Measurements from ENCODE around the gene DNAJC17.

Gene DNAJC17

DNA sequence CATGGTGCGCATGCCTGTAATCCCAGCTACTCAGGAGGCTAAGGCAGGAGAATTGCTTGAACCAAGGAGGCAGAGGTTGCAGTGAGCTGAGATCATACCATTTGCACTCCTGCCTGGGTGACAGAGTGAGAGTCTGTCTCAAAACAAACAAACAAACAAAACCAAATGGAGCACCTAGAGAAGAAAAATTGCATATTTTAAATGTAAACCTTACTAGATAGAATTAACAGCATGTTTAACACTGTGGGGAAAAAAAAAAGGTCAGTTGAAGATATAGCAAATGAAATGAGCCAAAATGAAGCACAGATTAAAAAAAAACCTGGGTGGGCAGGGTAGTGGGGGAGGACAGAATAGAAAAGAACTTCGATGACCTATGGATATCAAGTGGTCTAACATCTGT is 13.9 kb upstream of the DNAJC17 start:
- Histone ChIP-seq H3K4me1 (peaks cover 7% of the 10 kb centered on the region), H3K4me3 (ENCODE audit: low read depth, low read length) (no peak overlapping the region), H3K27ac (no peak overlapping the region), H3K9me3 (ENCODE audit: control insufficient read depth, low read length) (no peaks in the 10 kb centered on the region), H3K27me3 (ENCODE audit: control insufficient read depth, insufficient read depth, low read length) (no peaks in the 10 kb centered on the region), H3K79me2 (no peaks in the 10 kb centered on the region), H3K36me3 (ENCODE audit: control insufficient read depth, insufficient read depth, low read length) (no peaks in the 10 kb centered on the region), H2AFZ (no peak overlapping the region), H3K4me2 (ENCODE audit: low read length) (no peak overlapping the region), H3K9ac (no peak overlapping the region)
- TF ChIP-seq, protein P1, sequence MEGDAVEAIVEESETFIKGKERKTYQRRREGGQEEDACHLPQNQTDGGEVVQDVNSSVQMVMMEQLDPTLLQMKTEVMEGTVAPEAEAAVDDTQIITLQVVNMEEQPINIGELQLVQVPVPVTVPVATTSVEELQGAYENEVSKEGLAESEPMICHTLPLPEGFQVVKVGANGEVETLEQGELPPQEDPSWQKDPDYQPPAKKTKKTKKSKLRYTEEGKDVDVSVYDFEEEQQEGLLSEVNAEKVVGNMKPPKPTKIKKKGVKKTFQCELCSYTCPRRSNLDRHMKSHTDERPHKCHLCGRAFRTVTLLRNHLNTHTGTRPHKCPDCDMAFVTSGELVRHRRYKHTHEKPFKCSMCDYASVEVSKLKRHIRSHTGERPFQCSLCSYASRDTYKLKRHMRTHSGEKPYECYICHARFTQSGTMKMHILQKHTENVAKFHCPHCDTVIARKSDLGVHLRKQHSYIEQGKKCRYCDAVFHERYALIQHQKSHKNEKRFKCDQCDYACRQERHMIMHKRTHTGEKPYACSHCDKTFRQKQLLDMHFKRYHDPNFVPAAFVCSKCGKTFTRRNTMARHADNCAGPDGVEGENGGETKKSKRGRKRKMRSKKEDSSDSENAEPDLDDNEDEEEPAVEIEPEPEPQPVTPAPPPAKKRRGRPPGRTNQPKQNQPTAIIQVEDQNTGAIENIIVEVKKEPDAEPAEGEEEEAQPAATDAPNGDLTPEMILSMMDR (IDR thresholded peaks at IDR 0.05): no peak

DNA sequence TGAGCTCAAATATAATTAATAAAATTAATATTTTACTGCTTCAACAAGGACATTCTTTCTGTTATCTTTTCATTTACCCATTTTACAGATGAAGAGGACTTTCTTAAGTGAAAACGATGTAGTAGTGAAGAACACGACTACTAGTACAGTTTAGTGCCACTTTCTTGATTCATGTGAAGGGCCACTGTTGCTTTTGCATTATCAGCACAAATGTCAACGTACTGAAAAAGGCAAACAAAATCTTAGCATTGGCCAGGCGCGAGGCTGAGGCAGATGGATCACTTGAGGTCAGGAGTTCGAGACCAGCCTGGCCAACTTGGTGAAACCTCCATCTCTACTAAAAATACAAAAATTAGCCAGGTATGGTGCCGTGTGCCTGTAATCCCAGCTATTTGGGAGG is 11.8 kb upstream of the DNAJC17 start:
- H2AFZ ChIP-seq: no peak overlapping the region
- no peak overlapping the region for H3K4me3 ChIP-seq (ENCODE audit: low read depth, low read length)
- H3K9ac ChIP-seq: no peak overlapping the region
- TF ChIP-seq, protein P1 (IDR thresholded peaks at IDR 0.05): no peak
- H3K27me3 ChIP-seq (ENCODE audit: control insufficient read depth, insufficient read depth, low read length): no peaks in the 10 kb centered on the region
- no peaks in the 10 kb centered on the region for H3K36me3 ChIP-seq (ENCODE audit: control insufficient read depth, insufficient read depth, low read length)
- no peak overlapping the region for H3K4me2 ChIP-seq (ENCODE audit: low read length)
- H3K4me1 ChIP-seq: peaks cover 11% of the 10 kb centered on the region
- H3K27ac ChIP-seq: no peak overlapping the region
- no peaks in the 10 kb centered on the region for H3K79me2 ChIP-seq
- no peaks in the 10 kb centered on the region for H3K9me3 ChIP-seq (ENCODE audit: control insufficient read depth, low read length)

DNA sequence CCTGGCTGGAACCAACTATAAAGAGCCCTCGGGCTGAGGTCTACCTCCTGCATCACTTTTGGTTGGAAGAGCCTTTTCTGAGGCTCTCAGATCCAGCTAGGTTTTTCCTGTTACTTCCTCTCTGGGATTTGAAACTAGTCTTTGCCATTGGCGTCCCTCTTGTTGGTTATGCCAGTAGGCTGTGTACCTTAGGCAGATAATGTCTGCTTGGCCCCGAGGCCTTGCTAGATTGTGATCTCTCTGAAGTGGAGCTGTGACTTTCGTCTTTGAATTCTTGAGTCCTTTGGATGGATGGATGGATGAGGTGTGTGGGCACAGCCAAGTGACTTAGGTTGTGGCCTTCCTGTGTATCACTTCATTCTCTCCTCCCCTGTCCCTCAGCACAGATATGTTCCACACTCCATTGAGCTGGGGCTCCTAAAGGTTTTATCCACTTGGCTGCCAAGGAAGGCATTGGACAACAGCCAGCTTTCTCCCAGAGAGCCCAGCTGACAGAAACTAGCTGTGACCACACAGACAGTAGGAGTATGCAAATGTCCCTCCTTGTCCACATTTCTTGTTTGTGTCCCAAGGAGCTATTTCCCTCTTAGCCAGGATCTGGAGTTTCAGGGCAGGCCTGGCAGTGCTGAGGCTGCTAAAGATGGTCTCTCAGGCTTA is 7.9 kb upstream of the DNAJC17 start:
- no peak overlapping the region for H3K9ac ChIP-seq
- H3K27ac ChIP-seq: peak overlapping the region; percentile 57
- peak overlapping the region; percentile 34 for H2AFZ ChIP-seq
- H3K4me2 ChIP-seq (ENCODE audit: low read length): no peak overlapping the region
- no peaks in the 10 kb centered on the region for H3K79me2 ChIP-seq
- no peaks in the 10 kb centered on the region for H3K27me3 ChIP-seq (ENCODE audit: control insufficient read depth, insufficient read depth, low read length)
- H3K4me3 ChIP-seq (ENCODE audit: low read depth, low read length): no peak overlapping the region
- TF ChIP-seq, protein P1 (IDR thresholded peaks at IDR 0.05): no peak
- no peaks in the 10 kb centered on the region for H3K36me3 ChIP-seq (ENCODE audit: control insufficient read depth, insufficient read depth, low read length)
- peaks cover 11% of the 10 kb centered on the region for H3K4me1 ChIP-seq
- no peaks in the 10 kb centered on the region for H3K9me3 ChIP-seq (ENCODE audit: control insufficient read depth, low read length)

DNA sequence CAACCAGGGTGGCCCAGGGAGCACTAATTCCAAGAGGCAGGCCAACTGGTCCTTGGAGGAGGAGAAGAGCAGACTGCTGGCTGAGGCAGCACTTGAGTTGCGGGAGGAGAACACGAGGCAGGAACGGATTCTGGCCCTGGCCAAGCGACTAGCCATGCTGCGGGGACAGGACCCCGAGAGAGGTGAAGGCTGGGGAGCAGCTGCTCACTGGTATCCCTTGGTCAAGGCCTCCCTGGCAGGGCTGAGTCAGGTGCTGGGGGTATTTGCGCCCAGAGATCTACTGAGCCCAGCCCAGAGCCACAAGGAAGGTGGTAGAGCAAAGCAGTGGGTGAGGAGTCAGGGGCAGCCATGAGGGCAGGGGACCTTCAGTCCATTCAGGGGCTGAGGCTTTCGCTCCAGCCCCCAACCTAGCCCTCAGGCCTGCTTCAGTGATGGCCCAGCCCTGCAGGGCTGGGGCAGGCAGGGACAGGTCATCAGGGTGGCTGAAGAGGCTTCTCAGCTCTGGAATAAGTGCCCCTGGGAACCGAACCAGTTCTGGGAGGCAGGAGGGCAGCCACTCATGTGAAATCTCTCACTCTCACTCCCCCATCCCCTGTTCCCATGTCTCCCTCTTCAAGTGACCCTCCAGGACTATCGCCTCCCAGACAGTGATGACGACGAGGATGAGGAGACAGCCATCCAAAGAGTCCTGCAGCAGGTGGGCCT is 5.6 kb upstream of the DNAJC17 start:
- Histone ChIP-seq H3K36me3 (ENCODE audit: control insufficient read depth, insufficient read depth, low read length) (no peaks in the 10 kb centered on the region), H3K27ac (no peak overlapping the region)
- TF ChIP-seq, protein P1 (IDR thresholded peaks at IDR 0.05): no peak

More for the DNA sequence above, 5.6 kb upstream of the DNAJC17 start:
- Histone ChIP-seq H3K4me2 (ENCODE audit: low read length) (no peak overlapping the region), H3K27me3 (ENCODE audit: control insufficient read depth, insufficient read depth, low read length) (no peaks in the 10 kb centered on the region), H3K79me2 (no peaks in the 10 kb centered on the region), H3K9ac (no peak overlapping the region), H3K9me3 (ENCODE audit: control insufficient read depth, low read length) (no peaks in the 10 kb centered on the region), H2AFZ (no peak overlapping the region), H3K4me3 (ENCODE audit: low read depth, low read length) (no peak overlapping the region), H3K4me1 (peaks cover 11% of the 10 kb centered on the region)

All from parathyroid adenoma (tissue), 2 donors.